ENCODE data around the gene ZBTB9. TPM values are rescaled to one million over a fixed set of nuclear protein-coding genes. Genes with fewer than 3 reads are reported as not detected.
"Not testable (repeated sequence)": the region's sequence is repeated elsewhere in the genome, so short reads cannot be mapped to it uniquely, and the experiment has no call there.

ZBTB9 gene
- total RNA-seq, 1 donor from 2014 or later, result 17.0 TPM

DNA sequence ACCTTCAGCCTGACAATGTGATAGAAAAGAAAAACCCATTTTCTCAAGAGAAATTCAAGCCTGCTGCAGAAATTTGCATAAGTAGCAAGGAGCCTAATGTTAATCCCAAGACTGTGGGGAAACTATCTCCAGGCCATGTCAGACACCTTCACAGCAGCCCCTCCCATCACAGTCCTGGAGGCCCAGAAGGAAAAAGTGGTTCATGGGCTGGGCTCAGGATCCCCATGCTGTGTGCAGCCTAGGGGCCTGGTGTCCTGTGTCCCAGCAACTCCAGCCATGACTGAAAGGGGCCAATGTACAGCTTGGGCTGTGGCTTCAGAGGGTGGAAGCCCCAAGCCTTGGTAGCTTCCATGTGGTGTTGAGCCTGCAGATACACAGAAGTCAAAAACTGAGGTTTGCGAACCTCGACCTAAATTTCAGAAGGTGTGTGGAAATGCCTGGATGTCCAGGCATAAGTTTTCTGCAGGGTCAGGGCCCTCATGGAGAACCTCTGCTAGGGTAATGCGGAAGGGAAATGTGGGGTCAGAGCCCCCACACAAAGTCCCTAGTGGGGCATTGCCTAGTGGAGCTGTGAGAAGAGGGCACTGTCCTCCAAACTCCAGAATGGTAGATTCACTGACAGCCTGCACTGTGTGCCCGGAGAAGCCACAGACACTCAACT lies 11.8 kb downstream of the ZBTB9 start:
- Mint-ChIP-seq H3K27ac (no peak overlapping the region), H3K36me3 (ENCODE audit: low read depth) (no peaks in the 10 kb centered on the region), H3K4me1 (ENCODE audit: low read depth) (no peaks in the 10 kb centered on the region), H3K27me3 (ENCODE audit: insufficient read depth) (peaks cover 11% of the 10 kb centered on the region), H3K4me3 (no peak overlapping the region), H3K9me3 (no peaks in the 10 kb centered on the region)
- no peak for DNase-seq (ENCODE audit: low spot score)
- intact Hi-C loops (cut with micrococcal nuclease), result no loop called here

DNA sequence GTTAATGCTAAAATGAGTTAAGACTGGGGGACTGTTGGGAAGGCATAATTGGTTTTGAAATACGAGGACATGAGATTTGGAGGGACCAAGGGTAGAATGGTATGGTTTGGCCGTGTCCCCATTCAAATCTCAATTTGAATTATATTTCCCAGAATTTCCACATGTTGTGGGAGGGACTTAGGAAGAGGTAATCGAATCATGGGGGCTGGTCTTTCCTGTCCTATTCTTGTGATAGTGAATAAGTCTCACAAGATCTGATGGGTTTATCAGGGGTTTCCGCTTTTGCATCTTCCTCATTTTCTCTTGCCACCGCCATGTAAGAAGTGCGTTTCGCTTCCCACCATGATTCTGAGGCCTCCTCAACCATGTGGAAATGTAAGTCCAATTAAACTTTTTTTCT lies 12.7 kb downstream of the ZBTB9 start:
- Mint-ChIP-seq H3K27me3 (ENCODE audit: insufficient read depth) (peaks cover 8% of the 10 kb centered on the region), H3K4me3 (no peak overlapping the region), H3K9me3 (no peaks in the 10 kb centered on the region), H3K36me3 (ENCODE audit: low read depth) (no peaks in the 10 kb centered on the region), H3K4me1 (ENCODE audit: low read depth) (no peaks in the 10 kb centered on the region), H3K27ac (no peak overlapping the region)
- DNase-seq (ENCODE audit: low spot score), result no peak
- intact Hi-C loops (cut with micrococcal nuclease), result no loop called here

DNA sequence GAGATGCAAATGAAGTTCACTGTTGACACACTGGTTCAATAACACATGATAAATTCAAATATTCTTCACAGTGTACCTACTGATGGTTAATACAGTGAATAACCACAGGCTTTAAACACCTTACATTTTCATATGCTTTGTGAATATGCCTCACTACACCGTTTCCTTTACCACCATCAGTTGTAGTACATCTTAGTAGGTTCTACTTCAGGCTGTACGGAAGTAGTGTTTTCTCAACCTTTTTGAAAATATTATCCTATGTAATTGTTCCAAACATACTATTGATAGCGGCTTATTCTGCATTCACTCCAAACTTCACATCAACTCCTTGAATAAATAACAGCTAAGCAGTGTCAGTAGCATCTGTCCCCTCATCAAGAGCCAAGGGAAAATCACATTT lies 15.3 kb downstream of the ZBTB9 start:
- DNase-seq (ENCODE audit: low spot score), result no peak
- Mint-ChIP-seq H3K4me1 (ENCODE audit: low read depth) (no peaks in the 10 kb centered on the region), H3K27ac (no peak overlapping the region), H3K9me3 (no peaks in the 10 kb centered on the region), H3K27me3 (ENCODE audit: insufficient read depth) (no peaks in the 10 kb centered on the region), H3K4me3 (no peak overlapping the region), H3K36me3 (ENCODE audit: low read depth) (no peaks in the 10 kb centered on the region)
- intact Hi-C loops (cut with micrococcal nuclease), result no loop called here

DNA sequence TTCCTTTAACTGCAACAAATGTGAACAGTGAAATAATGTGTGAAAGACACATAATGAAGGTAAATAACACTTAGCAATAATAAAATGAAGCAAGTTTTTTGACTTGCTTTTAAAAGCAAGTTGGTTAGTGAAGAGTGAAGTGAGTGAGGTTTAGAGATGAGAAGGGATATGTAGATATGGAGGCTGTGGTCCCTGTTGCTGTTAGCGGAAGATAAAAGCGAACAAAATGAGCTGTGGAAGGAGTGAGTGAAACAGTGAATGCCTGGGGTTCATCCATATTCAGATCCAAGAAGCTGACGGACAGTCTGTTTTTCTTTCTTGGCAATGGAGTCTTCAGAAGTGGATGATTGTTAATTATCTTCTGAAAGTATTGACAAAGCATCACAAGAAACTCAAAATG lies 23.5 kb downstream of the ZBTB9 start:
- peaks cover 8% of the 10 kb centered on the region for H3K27me3 Mint-ChIP-seq (ENCODE audit: insufficient read depth)
- DNase-seq (ENCODE audit: low spot score), result no peak
- H3K4me1 Mint-ChIP-seq (ENCODE audit: low read depth), result no peaks in the 10 kb centered on the region
- no peak overlapping the region for H3K27ac Mint-ChIP-seq
- intact Hi-C loops (cut with micrococcal nuclease), result no loop called here
- H3K4me3 Mint-ChIP-seq, result no peak overlapping the region
- H3K9me3 Mint-ChIP-seq, result no peaks in the 10 kb centered on the region
- no peaks in the 10 kb centered on the region for H3K36me3 Mint-ChIP-seq (ENCODE audit: low read depth)

DNA sequence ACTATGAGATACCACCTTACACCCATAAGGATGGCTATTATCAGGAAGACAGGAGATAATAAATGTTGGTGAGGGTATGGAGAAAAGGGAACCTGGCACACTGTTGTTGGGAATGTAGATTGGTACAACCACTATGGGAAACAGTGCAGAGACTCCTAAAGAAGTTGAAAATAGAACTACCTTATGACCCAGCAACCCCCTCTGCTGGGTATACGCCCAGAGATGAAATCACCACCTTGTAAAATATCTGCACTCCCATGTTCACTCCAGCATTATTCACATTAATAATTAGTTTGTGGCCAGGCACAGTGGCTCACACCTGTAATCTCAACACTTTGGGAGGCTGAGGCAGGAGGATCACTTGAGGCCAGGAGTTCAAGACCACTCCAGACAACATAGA lies 26.8 kb downstream of the ZBTB9 start:
- Mint-ChIP-seq H3K9me3 (no peaks in the 10 kb centered on the region), H3K4me1 (ENCODE audit: low read depth) (no peaks in the 10 kb centered on the region), H3K36me3 (ENCODE audit: low read depth) (no peaks in the 10 kb centered on the region), H3K27ac (no peak overlapping the region), H3K27me3 (ENCODE audit: insufficient read depth) (peaks cover 12% of the 10 kb centered on the region), H3K4me3 (no peak overlapping the region)
- DNase-seq (ENCODE audit: low spot score), result no peak
- intact Hi-C loops (cut with micrococcal nuclease), result no loop called here

DNA sequence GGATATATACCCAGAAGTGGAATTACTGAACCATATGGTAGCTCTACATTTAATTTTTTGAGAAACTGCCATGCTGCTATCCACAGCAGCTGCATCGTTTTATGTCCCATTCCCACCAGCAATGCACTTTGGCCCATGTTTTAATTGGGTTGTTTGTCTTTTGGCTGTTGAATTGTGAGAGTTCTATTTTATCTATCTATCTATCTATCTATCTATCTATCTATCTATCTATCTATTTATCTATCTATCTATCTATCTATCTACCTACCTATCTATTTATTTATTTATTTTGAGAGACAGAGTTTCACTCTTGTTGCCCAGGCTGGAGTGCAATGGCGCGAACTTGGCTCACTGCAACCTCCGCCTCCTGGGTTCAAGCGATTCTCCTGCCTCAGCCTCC lies 28.2 kb downstream of the ZBTB9 start:
- H3K27me3 Mint-ChIP-seq (ENCODE audit: insufficient read depth), result peaks cover 12% of the 10 kb centered on the region
- DNase-seq (ENCODE audit: low spot score); H3K36me3 Mint-ChIP-seq (ENCODE audit: low read depth); intact Hi-C loops (cut with micrococcal nuclease); H3K9me3 Mint-ChIP-seq; H3K4me1 Mint-ChIP-seq (ENCODE audit: low read depth); H3K27ac Mint-ChIP-seq; H3K4me3 Mint-ChIP-seq: not testable (repeated sequence)

DNA sequence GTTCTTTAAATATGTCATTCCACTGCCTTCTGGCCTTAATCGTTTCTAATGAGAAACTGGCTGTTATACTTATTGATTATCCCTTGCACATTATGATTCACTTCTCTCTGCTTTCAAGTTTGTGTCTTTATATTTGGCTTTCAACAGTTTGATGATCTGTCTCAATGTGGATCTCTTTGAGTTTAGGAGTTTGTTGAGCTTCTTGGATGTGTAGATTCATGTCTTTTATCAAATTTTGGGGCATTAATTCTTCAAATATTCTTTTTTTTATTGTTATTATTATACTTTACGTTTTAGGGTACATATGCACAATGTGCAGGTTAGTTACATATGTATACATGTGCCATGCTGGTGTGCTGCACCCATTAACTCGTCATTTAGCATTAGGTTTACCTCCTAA lies 29.3 kb downstream of the ZBTB9 start:
- H3K27ac Mint-ChIP-seq, result no peak overlapping the region
- no peak overlapping the region for H3K4me3 Mint-ChIP-seq
- no peak for DNase-seq (ENCODE audit: low spot score)
- intact Hi-C loops (cut with micrococcal nuclease), result no loop called here
- peaks cover 9% of the 10 kb centered on the region for H3K27me3 Mint-ChIP-seq (ENCODE audit: insufficient read depth)
- H3K9me3 Mint-ChIP-seq, result no peaks in the 10 kb centered on the region
- peaks cover 7% of the 10 kb centered on the region for H3K4me1 Mint-ChIP-seq (ENCODE audit: low read depth)
- no peaks in the 10 kb centered on the region for H3K36me3 Mint-ChIP-seq (ENCODE audit: low read depth)

DNA sequence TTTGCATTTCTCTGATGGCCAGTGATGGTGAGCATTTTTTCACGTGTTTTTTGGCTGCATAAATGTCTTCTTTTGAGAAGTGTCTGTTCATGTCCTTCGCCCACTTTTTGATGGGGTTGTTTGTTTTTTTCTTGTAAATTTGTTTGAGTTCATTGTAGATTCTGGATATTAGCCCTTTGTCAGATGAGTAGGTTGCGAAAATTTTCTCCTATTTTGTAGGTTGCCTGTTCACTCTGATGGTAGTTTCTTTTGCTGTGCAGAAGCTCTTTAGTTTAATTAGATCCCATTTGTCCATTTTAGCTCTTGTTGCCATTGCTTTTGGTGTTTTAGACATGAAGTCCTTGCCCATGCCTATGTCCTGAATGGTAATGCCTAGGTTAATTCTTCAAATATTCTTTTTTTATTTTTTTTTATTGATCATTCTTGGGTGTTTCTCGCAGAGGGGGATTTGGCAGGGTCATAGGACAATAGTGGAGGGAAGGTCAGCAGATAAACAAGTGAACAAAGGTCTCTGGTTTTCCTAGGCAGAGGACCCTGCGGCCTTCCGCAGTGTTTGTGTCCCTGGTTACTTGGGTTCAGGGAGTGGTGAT lies 30.4 kb downstream of the ZBTB9 start:
- DNase-seq (ENCODE audit: low spot score); H3K4me1 Mint-ChIP-seq (ENCODE audit: low read depth); H3K4me3 Mint-ChIP-seq; intact Hi-C loops (cut with micrococcal nuclease); H3K27ac Mint-ChIP-seq; H3K27me3 Mint-ChIP-seq (ENCODE audit: insufficient read depth); H3K9me3 Mint-ChIP-seq; H3K36me3 Mint-ChIP-seq (ENCODE audit: low read depth): not testable (repeated sequence)

DNA sequence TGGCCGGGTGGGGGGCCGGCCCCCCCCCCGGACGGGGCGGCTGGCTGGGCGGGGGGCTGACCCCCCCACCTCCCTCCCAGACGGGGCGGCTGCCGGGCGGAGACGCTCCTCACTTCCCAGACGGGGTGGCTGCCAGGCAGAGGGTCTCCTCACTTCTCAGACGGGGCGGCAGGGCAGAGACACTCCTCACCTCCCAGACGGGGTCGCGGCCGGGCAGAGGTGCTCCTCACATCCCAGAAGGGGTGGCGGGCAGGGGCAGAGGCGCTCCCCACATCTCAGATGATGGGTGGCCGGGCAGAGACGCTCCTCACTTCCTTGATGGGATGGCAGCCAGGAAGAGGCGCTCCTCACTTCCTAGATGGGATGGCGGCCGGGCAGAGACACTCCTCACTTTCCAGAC lies 31.3 kb downstream of the ZBTB9 start:
- H3K36me3 Mint-ChIP-seq (ENCODE audit: low read depth); intact Hi-C loops (cut with micrococcal nuclease); H3K9me3 Mint-ChIP-seq; H3K27me3 Mint-ChIP-seq (ENCODE audit: insufficient read depth); H3K4me1 Mint-ChIP-seq (ENCODE audit: low read depth); DNase-seq (ENCODE audit: low spot score); H3K4me3 Mint-ChIP-seq; H3K27ac Mint-ChIP-seq: not testable (repeated sequence)

DNA sequence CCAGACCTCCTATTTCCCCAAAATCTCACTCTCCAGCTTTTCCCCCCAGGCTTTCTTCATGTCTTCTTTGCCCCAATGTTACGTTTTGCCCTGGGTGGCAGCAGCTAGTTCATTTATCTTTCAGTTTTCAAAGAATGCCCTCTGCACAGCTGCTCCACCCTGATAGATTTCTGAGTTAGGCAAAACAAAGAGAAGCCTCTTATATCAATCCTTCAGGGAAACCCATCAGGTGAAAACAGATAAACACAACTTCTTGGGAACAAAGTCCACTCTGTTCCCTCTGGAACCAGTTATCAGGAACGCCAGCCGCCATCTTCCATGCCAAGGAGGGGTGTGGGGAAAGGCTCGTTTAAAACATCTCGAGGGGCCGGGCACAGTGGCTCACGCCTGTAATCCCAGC lies 34.0 kb downstream of the ZBTB9 start:
- intact Hi-C loops (cut with micrococcal nuclease), result no loop called here
- no peak overlapping the region for H3K4me3 Mint-ChIP-seq
- H3K27ac Mint-ChIP-seq, result no peak overlapping the region
- peaks cover 7% of the 10 kb centered on the region for H3K4me1 Mint-ChIP-seq (ENCODE audit: low read depth)
- peaks cover 4% of the 10 kb centered on the region for H3K27me3 Mint-ChIP-seq (ENCODE audit: insufficient read depth)
- DNase-seq (ENCODE audit: low spot score), result no peak
- H3K36me3 Mint-ChIP-seq (ENCODE audit: low read depth), result no peaks in the 10 kb centered on the region
- no peaks in the 10 kb centered on the region for H3K9me3 Mint-ChIP-seq

DNA sequence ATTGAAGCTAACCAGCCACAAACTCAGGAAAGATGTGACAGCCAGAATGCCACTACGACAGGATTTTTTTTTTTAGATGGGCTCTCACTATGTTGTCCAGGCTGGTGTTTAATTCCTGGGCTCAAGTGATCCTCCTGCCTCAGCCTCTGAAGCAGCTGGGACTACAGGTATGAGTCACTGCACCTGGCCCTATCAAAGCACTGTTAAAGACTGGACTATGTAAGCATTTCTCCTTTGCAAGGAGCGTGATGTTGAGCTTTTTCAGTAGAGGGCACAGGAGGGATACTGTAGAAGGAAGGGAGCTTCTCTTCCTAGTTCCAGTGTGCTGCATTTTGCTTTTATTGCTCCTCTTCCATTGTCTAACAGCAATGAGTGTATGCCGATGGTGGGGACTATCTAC lies 35.8 kb downstream of the ZBTB9 start:
- intact Hi-C loops (cut with micrococcal nuclease), result no loop called here
- Mint-ChIP-seq H3K4me3 (no peak overlapping the region), H3K36me3 (ENCODE audit: low read depth) (no peaks in the 10 kb centered on the region), H3K27ac (no peak overlapping the region), H3K4me1 (ENCODE audit: low read depth) (peaks cover 7% of the 10 kb centered on the region), H3K27me3 (ENCODE audit: insufficient read depth) (peaks cover 2% of the 10 kb centered on the region), H3K9me3 (no peaks in the 10 kb centered on the region)
- DNase-seq (ENCODE audit: low spot score), result no peak

DNA sequence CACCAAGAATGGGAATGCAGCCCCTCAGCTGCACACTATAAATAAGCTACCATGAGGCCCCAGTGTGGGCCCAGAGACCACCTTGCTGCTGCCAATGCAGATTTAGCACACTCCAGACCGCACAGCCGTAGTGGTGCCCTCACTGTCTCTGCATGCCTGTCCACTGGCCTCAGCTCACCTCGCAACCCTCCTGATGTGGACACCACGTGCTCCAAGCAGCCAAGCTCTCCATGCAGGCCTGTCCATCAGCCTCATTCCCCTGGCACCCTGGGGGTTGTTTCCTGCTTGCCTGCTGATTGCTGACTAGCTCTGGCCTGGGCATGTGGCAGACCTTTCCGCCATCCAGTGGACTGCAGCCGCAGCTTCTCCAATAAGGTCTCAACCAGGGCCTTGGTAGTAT lies 36.2 kb downstream of the ZBTB9 start:
- H3K4me1 Mint-ChIP-seq (ENCODE audit: low read depth), result peaks cover 7% of the 10 kb centered on the region
- H3K27me3 Mint-ChIP-seq (ENCODE audit: insufficient read depth), result peaks cover 2% of the 10 kb centered on the region
- no peak for DNase-seq (ENCODE audit: low spot score)
- no peaks in the 10 kb centered on the region for H3K9me3 Mint-ChIP-seq
- H3K36me3 Mint-ChIP-seq (ENCODE audit: low read depth), result no peaks in the 10 kb centered on the region
- no peak overlapping the region for H3K27ac Mint-ChIP-seq
- intact Hi-C loops (cut with micrococcal nuclease), result no loop called here
- H3K4me3 Mint-ChIP-seq, result no peak overlapping the region

DNA sequence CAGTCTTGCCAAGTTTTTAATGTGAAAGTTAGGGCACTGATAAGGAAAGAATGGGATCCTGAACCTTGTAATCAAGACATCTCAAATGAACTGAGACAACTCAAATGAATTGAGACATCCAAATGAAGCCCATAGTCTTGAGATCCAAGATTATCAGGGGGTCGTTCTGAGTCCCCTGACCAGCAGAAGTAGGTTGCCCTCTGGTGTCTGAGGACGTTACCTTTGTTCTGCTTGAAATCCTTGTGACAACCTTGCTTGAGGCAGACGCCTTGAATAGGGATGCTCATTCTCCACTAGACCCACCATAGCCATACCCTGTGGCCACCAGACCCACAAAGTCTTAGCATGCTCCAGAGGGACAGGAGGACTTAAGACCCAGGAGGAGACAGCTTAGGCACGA lies 37.7 kb downstream of the ZBTB9 start:
- no peaks in the 10 kb centered on the region for H3K9me3 Mint-ChIP-seq
- intact Hi-C loops (cut with micrococcal nuclease), result no loop called here
- peaks cover 7% of the 10 kb centered on the region for H3K4me1 Mint-ChIP-seq (ENCODE audit: low read depth)

DNA sequence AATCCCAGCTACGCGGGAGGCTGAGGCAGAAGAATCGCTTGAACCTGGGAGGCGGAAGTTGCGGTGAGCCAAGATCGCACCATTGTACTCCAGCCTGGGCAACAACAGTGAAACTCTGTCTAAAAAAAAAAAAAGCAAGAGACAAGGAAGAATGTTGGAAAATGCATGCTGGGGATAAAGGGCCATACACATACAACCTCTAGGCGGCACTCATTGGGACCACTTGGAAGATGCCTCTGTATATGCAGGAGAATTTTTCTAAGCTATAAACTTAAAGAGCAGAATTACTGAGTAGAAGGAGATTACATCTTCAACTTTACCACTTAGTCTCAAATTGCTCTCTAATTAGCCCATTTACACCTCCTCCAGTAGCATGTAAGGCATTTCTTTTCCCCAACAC lies 42.8 kb downstream of the ZBTB9 start:
- Mint-ChIP-seq H3K27me3 (ENCODE audit: insufficient read depth) (peaks cover 4% of the 10 kb centered on the region), H3K36me3 (ENCODE audit: low read depth) (no peaks in the 10 kb centered on the region), H3K4me1 (ENCODE audit: low read depth) (no peaks in the 10 kb centered on the region)

More for the DNA sequence above, 37.7 kb downstream of the ZBTB9 start:
- DNase-seq (ENCODE audit: low spot score), result no peak
- Mint-ChIP-seq H3K4me3 (no peak overlapping the region), H3K36me3 (ENCODE audit: low read depth) (no peaks in the 10 kb centered on the region), H3K27ac (no peak overlapping the region), H3K27me3 (ENCODE audit: insufficient read depth) (peaks cover 4% of the 10 kb centered on the region)

More for the DNA sequence above, 42.8 kb downstream of the ZBTB9 start:
- H3K9me3 Mint-ChIP-seq, result no peaks in the 10 kb centered on the region
- DNase-seq (ENCODE audit: low spot score), result no peak
- no peak overlapping the region for H3K27ac Mint-ChIP-seq
- intact Hi-C loops (cut with micrococcal nuclease), result no loop called here
- no peak overlapping the region for H3K4me3 Mint-ChIP-seq
